HTERT RPE-1 (cell line): ENCODE measurements around the gene MYOG.

ENCODE experiments used
- in situ Hi-C: fragments of 300-500 bp; cut with MboI; formaldehyde crosslinking; loops from 4 replicates; pipeline ENCODE4 v1.14.3; 2020; ENCODE audit warnings: low sequenced_read_pairs

The MYOG gene

GRCh38 chr1:203091199-203091477 lies 5.3 kb upstream of the MYOG start:
- in situ Hi-C loops: no loop called here

GRCh38 chr1:203090421-203091198 lies 4.8 kb upstream of the MYOG start:
- in situ Hi-C loops: no loop called here

DNA sequence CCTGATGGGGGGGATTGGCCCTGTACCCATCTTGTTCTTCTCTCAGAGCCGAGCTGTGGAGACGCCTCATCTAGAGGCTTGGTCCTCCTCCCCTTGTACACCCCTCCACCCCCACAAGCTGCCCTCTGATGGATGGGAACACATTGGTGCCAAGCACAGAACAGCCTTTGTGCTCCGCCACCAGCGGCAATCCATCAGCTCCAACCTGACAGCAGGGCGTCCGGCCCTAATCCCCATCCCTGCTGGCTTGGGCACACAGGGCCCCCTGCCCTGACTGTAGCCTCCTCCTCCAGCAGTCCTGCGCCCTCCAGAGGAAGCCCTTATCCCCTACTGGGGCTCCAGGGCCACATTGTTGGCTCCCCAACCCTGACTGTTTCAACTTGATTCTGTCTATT lies 3.8 kb upstream of the MYOG start:
- in situ Hi-C loops: no loop called here

DNA sequence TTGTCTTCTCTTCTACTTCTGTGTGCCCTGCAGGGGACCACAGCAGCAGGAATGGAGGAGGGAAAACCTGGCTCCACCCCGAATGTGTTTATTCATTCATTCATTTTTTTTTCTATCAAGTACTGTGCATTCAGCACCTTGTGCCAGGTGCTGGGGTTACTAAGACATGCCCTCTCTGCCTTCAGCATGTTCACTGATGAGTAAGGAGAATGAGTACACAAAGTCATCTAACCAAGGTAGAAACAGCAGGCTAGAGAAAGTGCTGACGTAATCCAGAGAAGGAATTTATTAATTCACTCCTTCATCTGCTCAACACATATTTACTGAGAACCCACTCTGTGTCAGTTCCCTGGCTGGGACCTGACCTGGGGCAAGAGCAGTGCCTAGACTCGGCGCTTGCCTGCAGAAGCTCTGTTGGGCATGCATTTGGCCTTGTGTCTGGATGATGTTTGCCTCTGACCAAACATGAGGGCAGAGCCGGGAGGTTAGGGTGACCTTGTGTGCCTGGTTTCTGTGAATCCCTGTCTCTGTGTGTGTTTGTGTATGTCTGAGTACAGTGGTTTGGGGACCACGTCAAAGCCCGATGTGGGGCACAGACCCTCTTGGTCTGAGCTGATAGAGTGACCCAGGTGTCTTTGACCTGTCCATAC lies 3.3 kb upstream of the MYOG start:
- in situ Hi-C loops: no loop called here

- in situ Hi-C loops: no loop called here
Observed at GRCh38 chr1:203088441-203088840, 2.6 kb upstream of the MYOG start.

DNA sequence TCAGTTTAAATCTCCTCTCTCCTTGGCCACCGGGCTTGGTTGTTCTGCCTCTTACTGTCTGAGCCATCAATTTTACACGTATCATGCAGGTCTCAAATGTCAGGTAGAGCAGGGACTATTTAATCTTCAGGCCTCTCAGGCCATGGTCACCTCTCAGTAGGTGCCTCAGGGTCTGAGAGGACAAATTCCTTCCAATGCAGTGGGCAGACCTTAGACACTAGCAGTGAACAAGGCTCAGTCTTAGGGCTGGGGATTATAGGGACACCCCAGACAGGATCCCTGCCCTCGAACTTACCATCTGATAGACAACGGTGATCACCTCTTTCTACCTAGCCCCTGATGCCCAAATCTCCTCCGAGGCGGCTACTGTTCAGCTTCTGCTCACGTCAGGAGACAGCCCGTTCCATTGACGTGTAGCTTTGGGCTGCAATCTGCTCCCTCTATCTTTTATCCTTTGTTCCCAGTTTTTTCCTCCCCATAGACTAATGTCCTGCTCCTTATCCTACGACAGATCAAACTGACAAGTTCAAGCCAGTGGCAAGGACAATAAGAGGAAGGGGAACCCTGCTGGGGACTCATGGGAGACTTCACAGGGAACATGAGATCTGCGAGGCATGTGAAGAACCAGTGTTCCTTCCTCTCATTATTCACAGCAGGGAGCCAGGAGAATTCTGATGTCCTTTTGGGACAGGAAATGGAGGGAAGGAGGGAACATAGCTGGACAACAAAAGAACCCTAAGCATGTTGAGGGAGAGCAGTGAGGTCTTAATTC lies 1.4 kb upstream of the MYOG start:
- in situ Hi-C loops: no loop called here

DNA sequence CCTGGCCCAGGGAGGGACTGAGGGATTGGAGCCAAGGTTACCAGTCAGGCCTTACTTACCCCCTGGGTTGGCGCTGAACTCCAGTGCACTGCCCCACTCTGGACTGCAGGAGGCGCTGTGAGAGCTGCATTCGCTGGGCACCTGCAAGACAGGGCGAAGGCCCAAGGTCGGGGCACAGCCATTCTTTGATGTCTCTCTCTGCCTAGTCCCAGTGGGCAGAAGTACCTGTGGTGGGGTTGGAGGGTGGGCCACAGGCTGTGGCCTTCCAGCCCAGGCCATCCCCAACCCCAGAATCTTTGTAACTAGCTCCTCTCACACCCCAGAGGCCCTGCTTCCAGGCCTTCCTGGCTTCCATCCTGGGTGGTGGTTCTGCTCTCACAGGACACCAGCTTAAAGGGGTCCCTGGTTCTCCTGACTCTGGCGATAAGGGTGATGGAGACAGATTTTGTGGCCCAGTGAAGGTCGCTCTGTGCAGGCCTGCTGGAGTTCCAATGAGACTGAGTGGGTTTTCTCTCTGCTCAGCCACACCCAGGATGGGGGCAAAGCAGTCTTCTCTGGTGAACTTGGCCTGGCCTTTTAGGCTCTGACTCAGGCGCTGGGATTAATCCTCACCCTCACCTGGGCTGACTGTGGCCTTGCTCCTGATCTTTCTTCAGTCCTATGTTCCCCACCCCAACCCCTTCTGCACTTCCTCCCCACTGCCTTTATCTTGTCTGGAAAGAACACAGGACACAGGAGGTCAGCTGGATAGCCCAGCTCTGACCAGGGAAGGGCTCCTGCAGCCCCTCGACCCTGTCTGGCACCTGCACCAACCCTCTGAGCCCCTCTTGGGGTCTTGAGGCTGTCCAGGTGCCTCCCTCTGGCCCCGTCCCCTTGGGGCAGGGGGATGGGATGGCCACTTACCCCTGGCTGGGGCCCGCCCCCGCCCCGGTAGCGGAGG lies 954 bp downstream of the MYOG start:
- in situ Hi-C loops: no loop called here

GRCh38 chr1:203083463-203083921 lies 2.3 kb downstream of the MYOG start:
- in situ Hi-C loops: no loop called here

DNA sequence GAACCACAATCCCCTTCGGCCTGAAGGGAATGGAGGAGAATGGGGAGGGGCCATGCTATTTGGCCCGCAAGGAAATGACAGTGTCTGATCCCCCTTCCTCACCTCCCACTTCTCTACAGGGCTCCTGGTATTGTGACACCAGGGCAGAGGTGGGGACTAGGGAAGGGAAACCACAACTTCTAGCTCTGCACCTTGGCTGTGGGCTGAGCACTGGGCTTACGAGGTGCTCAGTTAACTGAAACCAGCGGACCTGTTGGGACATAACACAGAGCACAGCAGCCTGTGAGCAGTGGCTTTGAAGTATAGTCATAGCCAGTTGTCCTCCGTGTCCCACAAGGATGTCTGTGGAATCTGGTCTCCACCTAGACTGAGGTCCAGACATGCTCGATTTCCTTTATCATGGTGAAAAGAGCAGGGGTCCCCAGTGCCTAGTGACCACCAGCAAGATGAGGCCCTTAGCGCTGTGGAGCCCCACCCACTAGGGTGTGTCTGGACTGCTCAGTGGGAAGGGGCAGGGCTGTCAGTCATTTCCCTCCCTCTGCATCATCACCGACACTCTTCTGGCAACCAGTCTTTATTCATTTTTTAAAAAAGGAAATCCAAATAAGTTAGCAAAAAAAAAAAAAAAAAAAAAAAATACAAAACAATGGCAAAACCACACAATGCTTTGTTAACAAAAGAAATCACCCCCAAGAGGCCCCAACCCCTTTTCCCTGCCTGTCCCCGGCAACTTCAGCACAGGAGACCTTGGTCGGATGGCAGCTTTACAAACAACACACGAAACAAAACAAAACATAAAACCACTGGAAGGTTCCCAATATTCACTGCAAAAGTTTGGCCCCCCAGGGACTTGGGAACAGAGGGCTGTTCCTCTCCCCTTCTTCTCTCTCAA lies 3.0 kb downstream of the MYOG start:
- in situ Hi-C loops: no loop called here

DNA sequence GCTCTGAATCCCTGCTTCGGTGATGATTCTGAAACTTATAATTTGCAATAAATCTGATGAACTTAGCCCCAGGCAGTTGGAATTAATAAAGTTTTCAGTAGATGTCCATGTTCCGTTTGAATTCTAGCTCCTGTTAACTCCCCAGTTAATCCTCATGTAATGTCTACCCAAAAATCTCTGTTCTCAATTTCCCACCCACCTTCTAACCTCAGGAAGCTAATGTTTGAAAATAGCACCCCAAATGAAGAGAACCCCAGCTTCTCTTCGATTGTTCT lies 3.6 kb downstream of the MYOG start:
- in situ Hi-C loops: no loop called here

DNA sequence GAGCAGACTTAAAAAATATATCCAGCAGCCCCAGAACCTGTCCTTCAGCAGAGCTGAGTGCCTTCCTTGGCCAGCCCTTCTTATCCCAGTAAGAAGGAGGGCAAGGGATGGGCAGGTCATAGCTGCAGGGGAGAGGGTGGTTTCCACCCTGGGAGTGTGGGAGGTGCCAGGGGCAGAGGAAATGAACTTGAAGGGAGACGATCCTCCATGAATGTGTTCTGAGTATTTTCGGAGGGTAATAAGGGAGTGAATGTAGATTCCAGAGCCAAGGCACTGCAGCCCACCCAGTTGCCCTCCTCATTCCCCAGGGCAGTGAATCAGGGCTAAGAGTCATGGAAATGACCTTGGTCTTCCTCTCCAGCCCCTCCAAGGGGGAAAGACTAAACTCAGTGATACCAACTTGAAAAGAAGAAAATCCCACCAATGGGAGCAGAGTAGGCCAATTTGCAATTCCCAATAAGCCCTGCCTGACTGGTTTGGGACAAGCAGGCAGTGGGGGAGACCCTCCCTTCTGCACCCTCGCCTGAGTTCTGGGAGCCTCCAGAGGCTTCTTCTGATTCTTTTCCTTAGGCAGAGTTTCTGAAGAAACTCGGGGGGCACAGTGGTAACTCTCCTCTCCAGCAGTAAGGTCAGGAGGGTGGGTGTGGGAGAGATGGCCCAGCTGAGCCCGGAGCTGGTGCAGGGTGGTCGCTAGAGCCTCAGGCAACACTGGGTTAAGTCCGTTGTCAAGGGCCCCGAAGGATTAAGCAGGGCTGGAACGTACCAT lies 4.2 kb downstream of the MYOG start:
- in situ Hi-C loops: no loop called here

DNA sequence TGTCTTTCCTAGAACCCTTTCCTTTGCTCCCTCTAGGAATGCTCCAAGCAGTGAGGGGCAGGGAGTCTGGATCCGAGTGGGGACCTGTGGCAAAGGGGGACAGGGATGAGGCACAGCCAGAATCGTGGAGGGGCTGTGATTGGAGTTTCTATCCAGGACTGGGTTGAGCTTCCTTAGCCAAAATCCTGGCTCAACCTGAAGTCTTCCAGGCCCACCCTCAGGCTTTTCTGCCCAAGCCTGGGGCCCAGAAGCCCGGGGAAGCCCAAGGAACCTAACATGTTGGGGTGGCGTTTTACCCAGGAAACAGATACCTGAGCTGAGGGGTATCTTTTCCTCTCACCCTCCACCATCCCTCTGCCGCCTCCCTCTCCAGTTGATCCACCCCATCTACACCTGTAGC lies 5.4 kb downstream of the MYOG start:
- in situ Hi-C loops: no loop called here

DNA sequence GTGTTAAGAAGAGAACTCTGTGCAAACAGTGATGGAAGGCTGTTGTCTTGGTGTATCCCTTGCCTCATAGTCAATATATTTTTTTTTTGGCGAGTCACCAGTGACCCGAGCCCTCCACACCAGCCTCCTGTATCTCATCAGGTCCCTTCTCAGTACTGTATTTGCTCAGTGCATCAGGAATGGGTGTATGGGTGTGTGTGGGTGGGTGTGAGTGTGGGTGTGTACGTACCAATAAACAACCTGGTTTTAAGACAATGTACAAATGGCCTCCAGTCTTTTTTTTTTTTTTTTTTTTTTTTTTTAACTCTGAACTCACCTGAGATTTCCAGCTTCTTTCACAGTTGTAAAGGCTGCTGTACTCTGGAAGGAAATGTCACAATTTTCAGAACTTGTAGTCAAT lies 7.3 kb downstream of the MYOG start:
- in situ Hi-C loops: no loop called here

DNA sequence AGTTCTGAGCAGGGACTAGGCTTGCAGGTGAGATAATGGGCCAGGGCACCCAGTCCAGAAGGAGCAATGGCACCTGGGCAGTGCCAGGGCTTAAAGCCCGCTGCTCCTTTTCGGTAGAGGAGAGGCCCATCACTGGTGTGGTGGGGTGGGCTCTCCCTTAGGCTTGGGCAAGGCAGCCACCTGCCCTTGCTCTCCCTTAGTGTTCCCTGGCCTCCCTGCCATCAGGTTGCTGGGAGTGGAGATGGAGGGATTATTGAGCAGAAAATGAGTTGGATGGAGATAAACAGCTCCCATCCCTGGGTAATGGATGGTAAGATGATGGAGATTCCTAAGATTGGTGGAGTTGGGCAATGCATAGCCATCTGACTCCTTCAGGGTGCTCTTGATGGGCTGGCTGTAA lies 7.9 kb downstream of the MYOG start:
- in situ Hi-C loops: no loop called here

DNA sequence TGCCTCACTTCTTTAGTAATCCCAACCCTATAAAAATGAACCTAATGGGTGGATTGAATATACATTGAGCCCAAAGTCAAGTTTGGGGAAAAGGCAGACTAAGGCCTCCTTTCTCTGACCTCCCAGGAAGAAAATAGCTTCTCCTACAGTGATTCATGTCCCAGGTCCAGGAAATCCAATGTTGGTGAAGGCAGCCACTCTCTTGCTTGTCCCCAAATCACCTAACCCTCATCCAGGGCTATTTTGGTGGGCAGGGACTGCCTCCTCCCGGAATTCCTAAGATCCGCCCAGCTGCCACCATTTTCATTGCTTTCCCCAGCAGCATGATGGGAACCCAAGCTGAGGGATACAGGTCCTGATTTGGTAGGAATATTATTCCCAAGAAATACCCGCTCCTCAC lies 8.4 kb downstream of the MYOG start:
- in situ Hi-C loops: no loop called here

GRCh38 chr1:203076031-203076511 lies 9.7 kb downstream of the MYOG start:
- in situ Hi-C loops: no loop called here

DNA sequence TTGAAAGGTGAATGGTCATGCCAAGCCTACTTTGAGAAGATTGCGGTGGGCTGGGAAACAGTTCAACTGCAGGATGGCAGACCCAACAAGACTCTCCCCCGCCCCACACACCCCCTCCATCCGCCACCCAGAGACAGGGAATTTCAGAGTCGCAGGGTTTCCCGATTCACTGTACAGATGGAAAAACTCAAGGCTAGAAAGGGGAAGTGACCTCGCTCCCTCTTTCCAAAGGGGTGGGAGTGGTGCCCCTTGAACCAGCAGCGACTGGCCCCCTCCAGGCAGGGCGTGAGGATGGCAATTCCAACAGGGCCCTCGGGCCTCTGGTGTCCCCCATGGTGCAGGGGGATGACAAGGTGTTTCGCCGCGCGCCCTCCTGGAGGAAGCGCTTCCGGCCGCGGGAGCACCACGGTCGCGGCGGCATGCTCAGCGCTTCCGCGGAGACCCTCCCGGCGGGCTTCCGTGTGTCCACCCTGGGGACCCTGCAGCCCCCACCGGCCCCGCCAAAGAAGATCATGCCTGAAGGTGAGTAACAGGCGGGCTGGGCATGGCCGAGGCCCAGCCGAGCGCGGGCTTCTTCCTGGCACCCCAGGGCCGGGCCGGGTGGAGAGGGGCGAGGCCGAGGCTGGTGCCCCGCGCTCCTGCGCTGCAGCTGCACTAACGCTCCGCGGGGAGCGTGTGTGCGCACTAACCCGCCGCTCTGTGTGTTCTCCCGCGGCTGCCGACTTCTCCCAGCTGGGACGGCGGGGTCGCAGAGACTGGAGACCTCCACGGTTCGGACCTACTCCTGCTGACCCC lies 10.4 kb downstream of the MYOG start:
- in situ Hi-C loops: no loop called here

DNA sequence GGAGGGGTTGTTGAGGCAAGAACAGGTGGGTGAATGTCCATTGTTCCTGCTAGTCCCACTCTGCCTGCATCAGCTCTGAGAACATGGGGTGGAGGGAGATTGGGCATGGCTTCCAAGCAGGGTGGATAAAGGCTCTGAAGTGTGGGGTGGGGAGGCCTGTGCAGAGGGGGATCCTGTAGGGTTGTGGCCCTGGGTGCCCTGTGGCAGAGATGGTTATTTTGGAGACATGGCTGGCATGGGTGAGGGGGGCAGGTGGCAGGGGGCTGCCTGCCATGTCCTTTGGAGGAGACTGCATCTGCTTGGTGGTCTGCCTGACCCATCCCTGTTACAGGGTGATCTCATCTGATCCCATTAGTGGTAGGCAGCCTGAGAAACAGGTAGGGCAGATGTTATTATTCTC lies 11.2 kb downstream of the MYOG start:
- in situ Hi-C loops: no loop called here

DNA sequence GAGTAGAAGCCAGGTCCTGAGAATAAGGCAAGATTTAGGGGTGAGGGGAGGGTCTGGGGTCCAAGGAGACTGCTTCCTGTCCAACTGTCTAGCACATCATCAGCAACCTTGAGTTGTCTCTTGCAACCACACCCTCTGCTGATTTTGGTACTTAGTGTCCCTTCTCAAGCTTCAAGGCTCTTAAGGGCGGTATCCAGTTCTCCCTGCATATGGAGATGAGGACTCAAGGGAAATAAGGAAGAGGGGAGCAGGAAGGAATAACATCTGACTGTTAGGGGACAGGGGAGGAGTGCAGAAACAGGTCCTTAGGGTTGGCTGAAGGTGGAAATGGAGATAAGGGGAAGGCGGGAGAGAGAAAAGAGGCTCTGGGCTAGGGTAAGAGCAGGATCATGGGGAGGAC lies 12.3 kb downstream of the MYOG start:
- in situ Hi-C loops: no loop called here
